CD4-positive, alpha-beta T cell treated with Interferon alpha-2 for 1 hour (primary cell): ENCODE measurements around the gene TRIO.

ENCODE experiments used
- DNase-seq, 2 donors: peaks; one replicate each; pipeline ENCODE4 v3.0.0-alpha.2; 2020 to 2022

The TRIO gene

GRCh38 chr5:14337593-14337992, 194.5 kb downstream of the TRIO start:
- no peak for DNase-seq

GRCh38 chr5:14339468-14339867, 196.3 kb downstream of the TRIO start:
- no peak for DNase-seq

GRCh38 chr5:14341571-14342230, 198.6 kb downstream of the TRIO start:
- no peak for DNase-seq

- DNase-seq, result peak in 1 of 2 donors; percentile 23
These were observed 199.2 kb downstream of the TRIO start for GRCh38 chr5:14342306-14342705.

GRCh38 chr5:14343376-14343775, 200.2 kb downstream of the TRIO start:
- no peak for DNase-seq

GRCh38 chr5:14347522-14347921, 204.4 kb downstream of the TRIO start:
- no peak for DNase-seq

- no peak for DNase-seq
These were observed 205.0 kb downstream of the TRIO start for GRCh38 chr5:14348142-14348541.

GRCh38 chr5:14349029-14349428, 205.9 kb downstream of the TRIO start:
- no peak for DNase-seq

- DNase-seq, result peak in 1 of 2 donors; percentile 11
These were observed 208.0 kb downstream of the TRIO start for GRCh38 chr5:14351086-14351661.

- peak; percentile 61 to 65 for DNase-seq
These were observed 208.9 kb downstream of the TRIO start for GRCh38 chr5:14351845-14352712.

GRCh38 chr5:14353726-14354474, 210.8 kb downstream of the TRIO start:
- no peak for DNase-seq

GRCh38 chr5:14355391-14355790, 212.2 kb downstream of the TRIO start:
- no peak for DNase-seq

GRCh38 chr5:14356305-14356704, 213.2 kb downstream of the TRIO start:
- DNase-seq, result no peak

GRCh38 chr5:14357441-14357840, 214.3 kb downstream of the TRIO start:
- DNase-seq, result no peak

- DNase-seq, result no peak
These were observed 214.7 kb downstream of the TRIO start for GRCh38 chr5:14357851-14358250.

- no peak for DNase-seq
These were observed 215.4 kb downstream of the TRIO start for GRCh38 chr5:14358536-14358935.

- DNase-seq, result no peak
These were observed 216.2 kb downstream of the TRIO start for GRCh38 chr5:14359069-14360043.

- DNase-seq, result no peak
These were observed 219.3 kb downstream of the TRIO start for GRCh38 chr5:14362491-14362890.

- peak in 1 of 2 donors; percentile 33 for DNase-seq
These were observed 221.0 kb downstream of the TRIO start for GRCh38 chr5:14364096-14364495.

GRCh38 chr5:14364576-14365472, 221.7 kb downstream of the TRIO start:
- DNase-seq, result peak in 1 of 2 donors; percentile 11
